ENCODE results near the gene LTBP1.

GRCh38 chr2:33264766-33265165 lies 318.0 kb downstream of the LTBP1 start:
- no peak for TF ChIP-seq CTCF (IDR thresholded peaks at IDR 0.05)
- no peak for TF ChIP-seq POLR2A (IDR thresholded peaks at IDR 0.05)
- no peak for TF ChIP-seq POLR2AphosphoS5 (IDR thresholded peaks at IDR 0.05)

All from transverse colon (tissue), 4 donors.